Testis (tissue), 3 donors: ENCODE measurements around the gene HRH3. TPM values are rescaled to one million over a fixed set of nuclear protein-coding genes. Genes with fewer than 3 reads are reported as not detected.

Experiments used
- DNase-seq: peaks from one replicate; pipeline ENCODE4 v3.0.0-alpha.2; 2019
- H3K27ac ChIP-seq, 2 donors: fragments of 200-600 bp; sonication (generic); one replicate each; pipeline ENCODE4 v1.5.1; 2019
- H3K27me3 ChIP-seq: fragments of 200-600 bp; sonication (generic); one replicate; pipeline ENCODE4 v1.5.1; 2019
- H3K36me3 ChIP-seq: fragments of 200-600 bp; sonication (generic); one replicate; pipeline ENCODE4 v1.5.1; 2017; ENCODE audit warnings: low read depth; ENCODE audit errors: missing control alignments
- H3K4me1 ChIP-seq: fragments of 200-600 bp; sonication (generic); one replicate; pipeline ENCODE4 v1.5.1; 2019
- H3K4me3 ChIP-seq, 2 donors: fragments of 200-600 bp; sonication (generic); one replicate each; pipeline ENCODE4 v1.5.1; 2017 to 2019
- H3K9me3 ChIP-seq: fragments of 200-600 bp; sonication (generic); one replicate; pipeline ENCODE4 v1.5.1; 2017
- POLR2A ChIP-seq: fragments of 450-650 bp; IDR thresholded peaks from one replicate; pipeline ENCODE4 v1.6.1; 2017; ENCODE audit warnings: antibody characterized with exemption, mild to moderate bottlenecking, moderate library complexity
- WGBS, 2 donors: methylation state at CpG; one replicate each; pipeline ENCODE4 v1.1.5; 2018; 5-methylcytosine and 5-hydroxymethylcytosine counted together
- intact Hi-C: fragments of 100-400 bp; cut with DNase I; formaldehyde crosslinking; loops from one replicate; pipeline ENCODE4 v1.15.1; 2023; ENCODE audit warnings: low total_unique reads
- polyA plus RNA-seq: library from polyadenylated mRNA; stranded (reverse); fragments of 350-450 nt; fragmentation: Illumina TruSeq; extraction: RNeasy Lipid Tissue Mini Kit (QIAGEN cat#74804); gene quantifications from one replicate; pipeline ENCODE4 v1.2.3, GENCODE V29; 2014; ENCODE audit warnings: low read depth, low replicate concordance; ENCODE audit not compliant: insufficient read depth
- total RNA-seq, 2 donors: library from RNA; depleted of rRNA; stranded (reverse); fragments of >200 nt; gene quantifications; one replicate each; pipeline ENCODE4 v1.2.3, GENCODE V29; 2016
- TF ChIP-seq, protein P1 (sequence below), 3 experiments: fragments of 450-650 bp in 2 of 3; fragments of 200-600 bp in 1 of 3; sonication (generic) in 1 of 3; IDR thresholded peaks; one replicate each; pipeline ENCODE4 v1.5.1; 2016 to 2019; ENCODE audit warnings: antibody characterized with exemption in 3 of 3, mild to moderate bottlenecking in 2 of 3, moderate library complexity in 1 of 3

The HRH3 gene
- total and polyA plus RNA-seq, 3 donors from 2014 or later, result 0.67 to 2.5 (median 1.1) TPM

DNA sequence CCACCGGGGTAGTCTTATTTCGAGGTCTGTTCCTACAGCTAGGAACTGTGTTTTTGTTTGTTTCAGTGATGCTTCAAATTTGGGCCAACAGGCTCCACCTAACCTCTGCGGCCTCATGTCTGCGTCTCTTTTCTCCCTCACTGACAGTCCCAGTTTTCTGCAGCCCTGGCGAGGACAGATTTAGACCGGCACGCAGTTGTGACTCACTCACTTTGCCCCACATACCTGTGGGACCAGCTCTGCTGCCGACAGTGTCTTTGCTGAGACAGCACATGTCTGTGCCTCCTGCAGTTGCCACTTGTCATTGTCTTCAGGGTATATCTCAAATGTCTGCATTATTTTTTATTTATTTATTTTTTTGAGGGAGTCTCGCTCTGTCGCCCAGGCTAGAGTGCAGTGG lies 47.5 kb upstream of the HRH3 start:
- TF ChIP-seq, protein P1, sequence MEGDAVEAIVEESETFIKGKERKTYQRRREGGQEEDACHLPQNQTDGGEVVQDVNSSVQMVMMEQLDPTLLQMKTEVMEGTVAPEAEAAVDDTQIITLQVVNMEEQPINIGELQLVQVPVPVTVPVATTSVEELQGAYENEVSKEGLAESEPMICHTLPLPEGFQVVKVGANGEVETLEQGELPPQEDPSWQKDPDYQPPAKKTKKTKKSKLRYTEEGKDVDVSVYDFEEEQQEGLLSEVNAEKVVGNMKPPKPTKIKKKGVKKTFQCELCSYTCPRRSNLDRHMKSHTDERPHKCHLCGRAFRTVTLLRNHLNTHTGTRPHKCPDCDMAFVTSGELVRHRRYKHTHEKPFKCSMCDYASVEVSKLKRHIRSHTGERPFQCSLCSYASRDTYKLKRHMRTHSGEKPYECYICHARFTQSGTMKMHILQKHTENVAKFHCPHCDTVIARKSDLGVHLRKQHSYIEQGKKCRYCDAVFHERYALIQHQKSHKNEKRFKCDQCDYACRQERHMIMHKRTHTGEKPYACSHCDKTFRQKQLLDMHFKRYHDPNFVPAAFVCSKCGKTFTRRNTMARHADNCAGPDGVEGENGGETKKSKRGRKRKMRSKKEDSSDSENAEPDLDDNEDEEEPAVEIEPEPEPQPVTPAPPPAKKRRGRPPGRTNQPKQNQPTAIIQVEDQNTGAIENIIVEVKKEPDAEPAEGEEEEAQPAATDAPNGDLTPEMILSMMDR (IDR thresholded peaks at IDR 0.05), result no peak
- no peak for TF ChIP-seq POLR2A
- 88 to 98% methylated on average over 10 of the region's 10 CpGs for WGBS, 2 donors
- Histone ChIP-seq H3K9me3 (no peaks in the 10 kb centered on the region), H3K4me1 (peaks cover 13% of the 10 kb centered on the region), H3K4me3 (no peak overlapping the region), H3K27me3 (no peaks in the 10 kb centered on the region), H3K36me3 (no peaks in the 10 kb centered on the region), H3K27ac (no peak overlapping the region)
- intact Hi-C loops, result no loop called here
- no peak for DNase-seq

DNA sequence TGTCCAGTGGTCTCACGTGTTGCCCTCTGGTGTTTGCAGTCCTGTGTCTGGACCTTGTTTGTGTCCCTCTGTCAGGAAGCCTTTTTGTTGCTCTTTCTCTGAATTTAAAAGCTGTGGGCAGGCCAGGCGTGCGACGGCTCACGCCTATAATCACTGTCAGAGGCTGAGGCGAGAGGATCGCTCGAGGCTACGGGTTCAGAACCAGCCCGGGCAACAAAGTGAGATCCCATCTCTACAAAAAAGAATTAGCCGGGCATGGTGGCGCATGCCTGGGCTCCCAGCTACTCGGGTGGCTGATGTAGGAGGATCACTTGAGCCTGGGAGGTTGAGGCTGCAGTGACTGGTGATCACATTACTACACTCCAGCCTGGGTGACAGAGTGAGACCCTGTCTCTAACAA lies 46.8 kb upstream of the HRH3 start:
- no peak for DNase-seq
- intact Hi-C loops, result no loop called here
- no peaks in the 10 kb centered on the region for H3K27me3 ChIP-seq
- H3K4me3 ChIP-seq, result no peak overlapping the region
- H3K9me3 ChIP-seq, result no peaks in the 10 kb centered on the region
- 84 to 85% methylated on average over 13 of the region's 13 CpGs for WGBS, 2 donors
- TF ChIP-seq POLR2A, result no peak
- TF ChIP-seq, protein P1 (IDR thresholded peaks at IDR 0.05), result no peak
- no peaks in the 10 kb centered on the region for H3K36me3 ChIP-seq
- peaks cover 13% of the 10 kb centered on the region for H3K4me1 ChIP-seq
- H3K27ac ChIP-seq, result no peak overlapping the region

DNA sequence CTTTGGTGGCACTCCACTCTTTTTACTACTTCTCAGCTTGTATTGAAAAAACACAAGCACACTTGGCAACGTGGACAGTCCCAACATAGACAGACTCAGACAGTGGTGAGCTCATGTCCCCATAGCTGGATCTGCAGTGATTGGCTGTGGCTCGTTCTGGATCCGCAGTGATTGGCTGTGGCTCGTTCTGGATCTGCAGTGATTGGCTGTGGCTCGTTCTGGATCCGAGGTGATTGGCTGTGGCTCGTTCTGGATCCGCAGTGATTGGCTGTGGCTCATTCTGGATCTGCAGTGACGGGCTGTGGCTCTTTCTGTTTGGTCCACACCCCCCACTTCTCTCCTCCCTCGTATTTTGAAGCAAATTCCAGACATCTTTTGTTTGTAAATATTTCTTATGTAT lies 46.3 kb upstream of the HRH3 start:
- H3K9me3 ChIP-seq, result no peaks in the 10 kb centered on the region
- no peak for TF ChIP-seq POLR2A
- TF ChIP-seq, protein P1 (IDR thresholded peaks at IDR 0.05), result no peak
- H3K4me1 ChIP-seq, result peaks cover 13% of the 10 kb centered on the region
- DNase-seq, result peak; percentile 26
- H3K36me3 ChIP-seq, result no peaks in the 10 kb centered on the region
- intact Hi-C loops, result no loop called here
- H3K27ac ChIP-seq, result no peak overlapping the region
- 70 to 86% methylated on average over 10 of the region's 10 CpGs for WGBS, 2 donors
- H3K27me3 ChIP-seq, result no peaks in the 10 kb centered on the region
- H3K4me3 ChIP-seq, result no peak overlapping the region

DNA sequence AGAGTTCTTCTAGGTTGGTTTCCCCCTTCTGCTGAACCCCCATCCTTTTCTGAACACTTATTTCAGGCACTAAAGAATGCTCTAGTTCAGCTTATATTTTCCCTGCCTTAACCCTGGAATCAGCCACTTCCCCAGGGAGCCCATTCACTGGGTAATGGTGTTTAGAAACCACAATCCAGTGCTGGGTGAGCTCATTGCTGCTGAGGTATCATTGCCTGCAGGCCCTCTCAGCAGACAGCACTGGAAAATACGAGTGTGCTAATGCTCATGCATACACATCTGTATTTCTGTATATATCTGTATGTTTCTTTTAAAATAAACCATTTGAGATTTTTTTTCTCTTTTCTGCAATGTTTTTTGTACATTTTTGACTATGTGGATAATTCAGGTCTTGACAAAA lies 45.3 kb upstream of the HRH3 start:
- Histone ChIP-seq H3K4me3 (no peak overlapping the region), H3K36me3 (no peaks in the 10 kb centered on the region), H3K27ac (no peak overlapping the region), H3K9me3 (no peaks in the 10 kb centered on the region), H3K4me1 (peaks cover 13% of the 10 kb centered on the region), H3K27me3 (no peaks in the 10 kb centered on the region)
- intact Hi-C loops, result no loop called here
- WGBS, 2 donors, result 97 to 100% methylated on average over 1 of the region's 1 CpG
- no peak for DNase-seq
- TF ChIP-seq POLR2A, result no peak
- TF ChIP-seq, protein P1 (IDR thresholded peaks at IDR 0.05), result no peak

DNA sequence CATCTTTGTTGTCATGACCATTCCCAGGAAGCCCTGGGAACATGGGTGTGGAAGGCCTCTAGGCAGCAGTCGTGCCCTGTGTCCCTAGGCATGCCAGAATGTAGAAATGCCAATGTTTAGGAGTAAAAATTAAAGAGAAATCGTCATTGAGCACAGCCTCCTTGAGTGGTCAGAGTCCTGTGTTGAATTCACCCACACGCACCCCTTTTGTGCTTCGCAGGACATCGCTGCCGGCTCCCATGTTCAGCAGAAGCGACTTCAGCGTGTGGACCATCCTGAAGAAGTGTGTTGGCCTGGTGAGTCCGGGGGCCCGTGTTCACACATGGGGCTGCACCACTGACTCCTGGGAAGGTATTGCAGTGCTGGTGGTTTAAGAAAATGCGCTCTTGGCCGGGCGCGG lies 43.3 kb upstream of the HRH3 start:
- no peak overlapping the region for H3K4me3 ChIP-seq
- WGBS, 2 donors, result 94 to 95% methylated on average over 10 to 14 of the region's 14 CpGs
- H3K27me3 ChIP-seq, result no peaks in the 10 kb centered on the region
- no peak for TF ChIP-seq POLR2A
- TF ChIP-seq, protein P1 (IDR thresholded peaks at IDR 0.05), result no peak
- no peaks in the 10 kb centered on the region for H3K36me3 ChIP-seq
- no peak overlapping the region for H3K27ac ChIP-seq
- intact Hi-C loops, result no loop called here
- DNase-seq, result no peak
- no peaks in the 10 kb centered on the region for H3K9me3 ChIP-seq
- H3K4me1 ChIP-seq, result peaks cover 3% of the 10 kb centered on the region
